Neuron (in vitro differentiated cells): ENCODE data around the gene CALD1.

Source experiments
- H2AFZ ChIP-seq: one replicate; pipeline ENCODE4 v1.6.1; 2013; ENCODE audit warnings: low read depth, mild to moderate bottlenecking, inconsistent platforms, low read length, moderate library complexity
- H3K27me3 ChIP-seq: one replicate; pipeline ENCODE4 v1.6.1; 2013; ENCODE audit warnings: low read length; ENCODE audit not compliant: insufficient read depth
- H3K36me3 ChIP-seq: one replicate; pipeline ENCODE4 v1.6.1; 2013; ENCODE audit warnings: low read length; ENCODE audit not compliant: insufficient read depth
- H3K4me1 ChIP-seq: one replicate; pipeline ENCODE4 v1.6.1; 2013; ENCODE audit warnings: low read length; ENCODE audit not compliant: insufficient read depth
- H3K4me3 ChIP-seq: 2 replicates; pipeline ENCODE4 v1.5.1; 2013; ENCODE audit warnings: mild to moderate bottlenecking, low read length, moderate library complexity
- H3K9me3 ChIP-seq: one replicate; pipeline ENCODE4 v1.6.1; 2013; ENCODE audit warnings: low read length

The CALD1 gene, protein sequence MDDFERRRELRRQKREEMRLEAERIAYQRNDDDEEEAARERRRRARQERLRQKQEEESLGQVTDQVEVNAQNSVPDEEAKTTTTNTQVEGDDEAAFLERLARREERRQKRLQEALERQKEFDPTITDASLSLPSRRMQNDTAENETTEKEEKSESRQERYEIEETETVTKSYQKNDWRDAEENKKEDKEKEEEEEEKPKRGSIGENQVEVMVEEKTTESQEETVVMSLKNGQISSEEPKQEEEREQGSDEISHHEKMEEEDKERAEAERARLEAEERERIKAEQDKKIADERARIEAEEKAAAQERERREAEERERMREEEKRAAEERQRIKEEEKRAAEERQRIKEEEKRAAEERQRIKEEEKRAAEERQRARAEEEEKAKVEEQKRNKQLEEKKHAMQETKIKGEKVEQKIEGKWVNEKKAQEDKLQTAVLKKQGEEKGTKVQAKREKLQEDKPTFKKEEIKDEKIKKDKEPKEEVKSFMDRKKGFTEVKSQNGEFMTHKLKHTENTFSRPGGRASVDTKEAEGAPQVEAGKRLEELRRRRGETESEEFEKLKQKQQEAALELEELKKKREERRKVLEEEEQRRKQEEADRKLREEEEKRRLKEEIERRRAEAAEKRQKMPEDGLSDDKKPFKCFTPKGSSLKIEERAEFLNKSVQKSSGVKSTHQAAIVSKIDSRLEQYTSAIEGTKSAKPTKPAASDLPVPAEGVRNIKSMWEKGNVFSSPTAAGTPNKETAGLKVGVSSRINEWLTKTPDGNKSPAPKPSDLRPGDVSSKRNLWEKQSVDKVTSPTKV

DNA sequence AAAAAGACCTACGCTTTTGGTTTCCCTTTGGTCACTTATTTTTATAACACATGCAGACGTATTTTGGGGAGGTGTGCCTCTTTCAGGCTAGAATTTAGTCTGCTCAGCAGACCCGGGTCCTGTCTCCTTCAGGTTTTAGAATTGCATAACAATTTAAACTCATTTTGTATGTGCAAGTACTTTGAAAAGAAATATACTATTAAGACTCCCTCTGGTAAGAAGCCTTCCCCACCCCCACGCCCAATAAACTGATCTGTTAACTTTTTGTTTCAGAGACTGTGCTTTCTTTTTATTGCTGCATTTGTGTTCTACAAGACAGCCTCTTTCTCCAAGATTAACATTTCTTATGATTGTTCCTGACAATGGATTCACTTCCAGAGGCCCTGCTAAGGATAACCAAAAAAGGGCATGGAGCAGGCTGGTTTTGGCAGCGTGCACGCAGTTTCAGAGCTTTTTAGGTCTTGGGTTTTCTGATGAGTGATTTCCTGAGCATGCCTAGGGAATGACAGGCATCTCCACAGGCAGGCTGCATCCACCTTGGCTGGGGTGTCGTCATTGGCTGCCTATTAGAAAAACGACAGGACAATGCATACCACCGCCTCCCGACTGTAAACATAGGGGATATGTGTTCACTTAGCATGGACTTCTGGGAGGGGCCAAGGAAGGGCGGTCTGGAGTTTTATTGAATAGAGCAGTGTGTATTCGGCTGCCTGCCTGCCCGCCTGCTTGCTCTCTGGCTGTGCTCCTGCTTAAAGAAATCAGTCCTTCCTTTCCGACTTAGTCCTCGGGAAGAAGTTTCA is at the start of gene CALD1:
Gene CALD1 (plus strand): TSS at position 694 of the 800 bp plus-strand sequence. CDS start 88,100 bp downstream, outside the sequence.
- Histone ChIP-seq H3K4me3 (peak within 1 kb of the TSS; percentile 60), H3K36me3 (no peaks in the 10 kb centered on the region), H3K4me1 (peaks cover 37% of the 10 kb centered on the region), H2AFZ (peak within 1 kb of the TSS; percentile 73), H3K9me3 (no peaks in the 10 kb centered on the region), H3K27me3 (no peaks in the 10 kb centered on the region)

DNA sequence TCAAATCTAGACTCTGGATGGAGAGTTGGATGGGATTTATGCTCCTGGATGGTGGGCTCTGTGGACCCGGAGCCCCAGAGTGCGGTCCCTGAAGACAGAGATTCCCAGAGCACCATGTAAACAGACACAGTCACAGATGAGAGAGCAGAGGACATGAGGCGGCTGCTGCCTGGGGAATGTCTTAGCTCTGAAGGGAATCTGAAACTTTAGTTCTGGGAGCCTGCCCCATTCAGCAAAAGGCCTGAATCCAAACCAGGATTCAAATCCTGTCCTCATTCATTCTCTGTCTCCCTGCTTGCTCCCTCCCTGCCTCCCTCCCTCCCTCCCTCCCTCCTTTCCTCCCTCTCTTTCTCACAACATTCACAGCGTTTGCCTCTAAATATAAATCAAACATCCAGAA is 49.5 kb upstream of the CALD1 start:
- no peaks in the 10 kb centered on the region for H3K9me3 ChIP-seq

DNA sequence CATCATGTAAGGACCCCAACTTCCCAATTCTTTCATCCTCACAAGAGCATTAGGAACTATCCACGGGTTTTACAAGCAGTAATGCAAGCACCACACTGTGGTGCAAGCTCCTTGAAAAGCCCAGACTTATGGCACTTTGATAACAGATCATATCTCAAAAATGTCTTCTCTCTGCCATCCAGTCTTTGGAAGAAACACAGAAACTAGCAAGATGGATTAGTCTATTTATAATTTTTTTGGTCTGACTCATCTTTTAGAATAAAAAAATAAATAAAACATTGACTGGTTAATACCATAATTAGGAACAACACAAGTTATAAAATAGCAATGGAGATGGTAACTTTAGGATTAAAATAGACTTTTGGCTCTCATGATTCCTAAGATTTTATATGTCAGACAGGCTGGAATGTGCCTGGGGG is 49.0 kb upstream of the CALD1 start:
- Histone ChIP-seq H3K4me1 (no peaks in the 10 kb centered on the region), H3K36me3 (no peaks in the 10 kb centered on the region)

More for the DNA sequence above, 49.5 kb upstream of the CALD1 start:
- no peaks in the 10 kb centered on the region for H3K36me3 ChIP-seq
- H3K27me3 ChIP-seq: no peaks in the 10 kb centered on the region
- H3K4me3 ChIP-seq: no peak overlapping the region
- no peaks in the 10 kb centered on the region for H3K4me1 ChIP-seq
- H2AFZ ChIP-seq: no peak overlapping the region

DNA sequence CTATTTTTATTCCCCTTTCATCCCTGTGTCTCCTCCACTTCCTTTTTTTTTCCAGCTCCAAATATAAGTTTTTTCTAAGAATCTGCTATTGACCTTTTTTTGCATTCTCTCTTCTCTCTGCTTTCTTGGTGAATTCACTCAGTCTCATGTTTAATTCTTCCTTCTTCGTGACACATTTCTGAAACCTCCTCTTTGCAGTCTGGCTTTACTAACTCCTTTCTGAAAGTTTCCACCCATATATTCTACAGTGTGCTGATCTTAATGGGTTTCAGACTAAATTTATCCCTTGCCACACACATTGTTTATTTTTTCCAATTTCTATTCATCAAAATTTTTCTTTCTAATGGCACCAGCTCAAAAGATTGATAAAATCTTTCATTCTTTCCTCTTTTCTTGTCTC is 47.8 kb upstream of the CALD1 start:
- Histone ChIP-seq H3K9me3 (no peaks in the 10 kb centered on the region), H3K4me3 (no peak overlapping the region), H3K36me3 (no peaks in the 10 kb centered on the region), H2AFZ (no peak overlapping the region), H3K4me1 (no peaks in the 10 kb centered on the region), H3K27me3 (no peaks in the 10 kb centered on the region)

More for the DNA sequence above, 49.0 kb upstream of the CALD1 start:
- Histone ChIP-seq H3K27me3 (no peaks in the 10 kb centered on the region), H3K9me3 (no peaks in the 10 kb centered on the region), H3K4me3 (no peak overlapping the region), H2AFZ (no peak overlapping the region)

DNA sequence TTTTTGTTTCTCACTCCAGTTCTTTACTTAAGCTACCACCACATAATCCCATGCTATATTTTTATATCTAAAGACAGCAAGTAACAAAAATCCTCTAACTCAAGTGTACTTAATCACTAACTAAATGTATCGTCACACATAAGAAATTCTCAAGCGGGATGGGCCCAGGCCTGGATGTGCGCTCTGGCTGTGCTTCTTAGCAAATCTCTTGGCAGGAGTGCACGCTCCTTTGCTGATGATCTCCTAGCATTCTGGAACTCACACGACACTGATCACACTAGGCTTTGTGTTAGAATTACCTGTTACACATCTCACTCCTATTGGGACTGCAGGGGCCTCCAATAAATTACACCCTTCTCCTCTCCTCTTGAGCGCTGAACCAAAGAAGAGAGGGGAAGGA is 46.7 kb upstream of the CALD1 start:
- Histone ChIP-seq H3K27me3 (no peaks in the 10 kb centered on the region), H2AFZ (no peak overlapping the region), H3K36me3 (no peaks in the 10 kb centered on the region), H3K9me3 (no peaks in the 10 kb centered on the region), H3K4me3 (no peak overlapping the region), H3K4me1 (no peaks in the 10 kb centered on the region)

DNA sequence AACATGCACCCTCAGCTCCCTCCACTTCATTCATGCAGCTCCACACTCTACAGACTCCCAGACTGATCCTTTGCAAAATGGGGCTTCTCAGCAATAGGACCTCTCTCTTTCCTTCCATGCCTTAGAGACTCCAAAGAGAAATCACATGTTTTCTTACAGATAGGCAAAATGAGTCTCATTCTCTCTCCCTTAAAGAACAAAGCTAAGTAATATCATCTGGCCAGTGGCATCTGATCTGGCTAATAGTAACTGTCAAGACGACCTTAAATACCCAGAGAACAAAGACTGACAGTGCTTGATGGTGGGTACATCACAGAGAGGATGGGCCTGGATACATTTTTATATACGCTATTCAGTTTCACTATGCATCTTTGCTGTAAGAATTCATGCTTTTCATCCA is 43.1 kb upstream of the CALD1 start:
- Histone ChIP-seq H3K36me3 (no peaks in the 10 kb centered on the region), H3K27me3 (no peaks in the 10 kb centered on the region), H3K9me3 (no peaks in the 10 kb centered on the region), H3K4me1 (no peaks in the 10 kb centered on the region), H3K4me3 (no peak overlapping the region), H2AFZ (no peak overlapping the region)

DNA sequence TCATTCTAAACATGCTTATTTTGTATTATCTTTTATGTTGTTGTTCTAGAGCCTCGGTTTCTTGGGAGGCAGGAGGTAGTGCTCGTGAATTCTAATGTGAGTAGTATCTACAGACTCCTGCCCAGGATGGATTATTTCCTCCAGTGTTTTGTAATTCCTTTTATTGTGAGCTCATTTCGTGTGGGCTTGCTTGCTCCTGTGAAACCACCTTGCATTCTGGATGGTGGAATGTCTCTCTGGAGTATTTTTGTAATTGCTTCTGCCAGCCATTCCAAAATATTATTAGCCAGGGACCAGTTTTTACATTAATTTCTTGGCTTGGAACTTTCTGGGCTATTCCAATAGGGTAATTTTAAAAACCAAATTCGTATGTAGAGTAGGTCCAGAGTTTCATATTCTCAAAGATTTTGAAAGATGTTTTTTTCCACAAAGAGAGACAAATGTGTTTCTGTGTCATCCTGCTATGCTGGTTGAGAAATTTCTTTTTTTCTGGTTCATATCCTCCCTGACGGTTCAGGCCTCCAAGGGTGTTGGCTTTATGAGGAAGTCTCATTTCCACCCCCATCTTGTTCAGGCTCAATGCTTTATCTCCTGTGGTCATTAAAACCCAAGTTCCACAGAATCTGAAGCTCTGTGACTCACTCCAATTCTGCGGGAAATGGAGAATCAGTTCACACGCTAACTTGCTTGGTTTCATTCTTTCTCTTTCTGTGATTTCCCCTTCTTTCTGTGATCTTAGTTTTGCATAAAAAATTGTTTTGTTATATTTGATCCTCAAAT is 41.7 kb upstream of the CALD1 start:
- Histone ChIP-seq H3K4me3 (no peak overlapping the region), H2AFZ (no peak overlapping the region), H3K4me1 (peaks cover 7% of the 10 kb centered on the region), H3K9me3 (no peaks in the 10 kb centered on the region), H3K27me3 (no peaks in the 10 kb centered on the region), H3K36me3 (no peaks in the 10 kb centered on the region)

DNA sequence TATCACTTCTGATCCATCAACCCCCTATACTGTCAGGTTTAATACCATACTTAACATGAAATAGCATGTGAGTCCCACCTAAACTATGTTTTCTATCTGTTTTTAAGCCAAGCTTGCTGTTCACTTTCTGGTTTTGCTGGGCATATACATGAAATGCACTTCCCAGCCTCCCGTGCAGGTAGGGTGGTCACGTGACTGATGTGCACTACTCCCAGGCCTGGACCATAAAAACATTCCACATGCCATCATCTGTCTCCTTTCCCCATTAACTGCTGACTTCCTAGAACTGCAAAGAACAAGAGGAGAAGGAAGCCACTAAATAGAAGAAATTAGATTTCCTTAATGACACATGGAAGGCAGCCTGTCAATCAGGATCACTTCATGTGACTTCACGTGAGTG is 40.1 kb upstream of the CALD1 start:
- Histone ChIP-seq H2AFZ (no peak overlapping the region), H3K27me3 (no peaks in the 10 kb centered on the region), H3K4me1 (peaks cover 7% of the 10 kb centered on the region), H3K9me3 (no peaks in the 10 kb centered on the region), H3K36me3 (no peaks in the 10 kb centered on the region), H3K4me3 (no peak overlapping the region)

DNA sequence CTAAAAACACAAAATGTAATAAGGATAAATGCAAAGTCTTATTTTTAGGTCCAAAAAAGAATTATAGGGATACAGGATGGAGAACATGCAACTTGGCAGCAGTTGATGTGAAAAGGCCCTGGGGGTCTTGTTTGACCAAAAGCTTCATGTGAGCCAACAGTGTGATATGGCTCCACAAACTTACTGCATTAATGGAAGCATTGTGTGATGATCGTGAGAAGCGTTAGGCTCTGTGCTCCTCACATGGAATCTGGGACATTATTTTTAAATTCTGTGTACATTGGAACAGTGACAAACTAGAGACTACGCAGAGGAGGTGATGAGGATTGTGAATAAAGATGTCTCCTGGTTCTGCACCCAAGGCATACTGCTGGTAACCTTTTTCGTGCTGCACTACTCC is 39.1 kb upstream of the CALD1 start:
- peaks cover 7% of the 10 kb centered on the region for H3K4me1 ChIP-seq

DNA sequence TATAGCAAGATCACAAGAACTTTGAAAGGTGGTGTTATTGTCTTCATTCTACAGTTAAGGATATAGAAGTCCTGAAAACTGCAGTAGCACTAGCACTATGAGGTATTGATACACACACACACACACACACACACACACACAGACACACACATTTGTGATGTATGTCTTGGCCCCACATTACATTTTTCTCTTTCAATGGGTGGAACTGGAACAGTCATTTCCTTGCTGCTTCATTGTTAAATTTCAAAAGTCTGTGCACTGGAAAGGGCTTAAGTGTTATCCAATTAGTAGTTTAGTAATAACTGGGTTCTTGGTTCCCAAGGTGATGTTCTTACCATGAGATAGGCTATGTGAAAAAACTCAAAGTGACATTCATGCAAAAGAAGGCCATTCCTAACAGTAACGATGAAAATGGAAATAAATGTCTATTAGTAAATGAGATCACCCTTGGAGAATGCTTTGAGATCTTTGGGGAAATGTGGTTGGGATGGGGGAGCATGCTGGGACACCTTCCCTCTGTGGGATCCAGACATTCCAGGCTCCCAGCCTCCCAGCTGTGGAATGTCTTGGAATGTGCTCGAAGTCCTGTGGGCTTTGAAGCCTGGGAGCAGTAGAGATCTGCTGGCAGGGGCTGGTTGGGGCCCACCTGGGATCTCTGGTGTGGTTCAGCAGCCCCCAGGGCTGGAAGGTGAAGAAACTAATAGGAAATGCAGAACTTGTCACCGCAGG is 37.4 kb upstream of the CALD1 start:
- Histone ChIP-seq H3K4me3 (no peak overlapping the region), H2AFZ (no peak overlapping the region), H3K27me3 (no peaks in the 10 kb centered on the region), H3K9me3 (no peaks in the 10 kb centered on the region), H3K36me3 (no peaks in the 10 kb centered on the region), H3K4me1 (peaks cover 7% of the 10 kb centered on the region)

More for the DNA sequence above, 39.1 kb upstream of the CALD1 start:
- H2AFZ ChIP-seq: no peak overlapping the region
- H3K36me3 ChIP-seq: no peaks in the 10 kb centered on the region
- no peaks in the 10 kb centered on the region for H3K9me3 ChIP-seq
- no peaks in the 10 kb centered on the region for H3K27me3 ChIP-seq
- no peak overlapping the region for H3K4me3 ChIP-seq

DNA sequence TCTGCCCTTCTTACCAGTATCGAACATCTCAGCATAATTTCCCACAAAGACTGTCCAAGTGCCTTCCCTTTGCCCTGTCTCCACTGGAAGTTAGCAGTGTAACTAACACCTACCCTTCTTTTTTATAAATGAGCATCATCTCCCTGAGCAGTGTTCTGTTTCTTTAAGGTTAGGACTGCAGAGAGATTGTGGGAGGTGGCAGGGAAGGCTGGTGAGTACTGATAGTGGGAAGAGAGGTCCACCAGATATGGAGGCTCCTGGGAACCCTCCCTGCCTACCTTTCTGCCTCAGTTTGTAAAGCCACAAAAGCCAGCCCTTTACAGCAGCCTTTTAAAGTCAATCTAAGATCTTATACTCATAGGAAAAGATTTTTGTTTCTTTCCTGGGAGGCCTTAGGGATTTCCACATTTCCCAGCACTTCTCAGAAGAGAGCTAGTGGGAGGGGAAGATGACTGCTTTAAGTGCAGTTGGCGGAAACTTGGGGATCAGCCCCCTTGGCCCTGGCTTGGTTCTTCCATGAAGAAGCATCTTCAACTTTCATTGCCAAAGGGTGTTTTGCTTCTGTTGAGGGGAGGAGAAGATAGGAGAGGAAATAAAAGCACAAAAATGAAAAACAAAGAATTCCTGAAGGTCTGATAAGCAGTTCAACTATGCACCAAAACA is 36.6 kb upstream of the CALD1 start:
- Histone ChIP-seq H3K4me3 (no peak overlapping the region), H3K9me3 (no peaks in the 10 kb centered on the region), H3K36me3 (no peaks in the 10 kb centered on the region), H3K4me1 (peaks cover 7% of the 10 kb centered on the region), H3K27me3 (no peaks in the 10 kb centered on the region), H2AFZ (no peak overlapping the region)
